H1 (cell line): ENCODE results near the gene RNU6-7. TPM values are rescaled to one million over a fixed set of nuclear protein-coding genes. Genes with fewer than 3 reads are reported as not detected.

ENCODE experiments used
- CREB1 ChIP-seq: IDR thresholded peaks from 2 replicates; pipeline ENCODE4 v1.6.1; 2012; ENCODE audit warnings: inconsistent platforms
- KDM1A ChIP-seq: fragments of 200-600, 300-600 bp; sonication (generic); IDR thresholded peaks from 2 replicates; pipeline ENCODE4 v1.7.1; 2016; ENCODE audit warnings: mild to moderate bottlenecking, low read length, borderline replicate concordance
- KDM4A ChIP-seq: IDR thresholded peaks from one replicate; pipeline ENCODE4 v1.7.1; 2012; ENCODE audit warnings: low read depth, mild to moderate bottlenecking, moderate library complexity, low read length, inconsistent platforms; ENCODE audit not compliant: severe bottlenecking
- PHF8 ChIP-seq: fragments of 200-600 bp; sonication (generic); conservative IDR thresholded peaks from 2 replicates; pipeline ENCODE4 v1.7.1; 2012; ENCODE audit warnings: low read depth, mild to moderate bottlenecking, inconsistent platforms, low read length, moderate library complexity
- RXRA ChIP-seq: IDR thresholded peaks from 2 replicates; pipeline ENCODE4 v1.6.1; 2011; ENCODE audit warnings: low read depth, mild to moderate bottlenecking, low read length, moderate library complexity; ENCODE audit not compliant: insufficient read depth
- TBP ChIP-seq: IDR thresholded peaks from 2 replicates; pipeline ENCODE4 v1.6.1; 2011; ENCODE audit warnings: low read depth, low read length, improper control_type of control experiment
- polyA plus RNA-seq, 7 experiments: library from polyadenylated mRNA; depleted of rRNA in 3 of 7; stranded (reverse) in 5 of 7; unstranded in 2 of 7; fragments of >200 nt in 5 of 7; fragments of 200-250 nt in 2 of 7; gene quantifications; 1 replicate in 5 of 7; 2 replicates in 1 of 7; 4 replicates in 1 of 7; pipeline versions ENCODE4 v1.2.1 to v1.2.3, GENCODE V29; 2011 to 2013; ENCODE audit warnings: missing spikeins in 2 of 7, mixed read lengths in 2 of 7
- total RNA-seq: library from RNA; stranded (reverse); fragmentation: NEBNext Ultra II Directional; extraction: Animal tissue kit (Norgen Biotek cat#: 25700); gene quantifications from 2 replicates; pipeline ENCODE4 v1.2.1, GENCODE V29; 2021

The RNU6-7 gene
- total and polyA plus RNA-seq, 2 of the 8 experiments (the other 6 are each of a cell fraction or from before 2014, with no cell fraction given), result not detected

- TF ChIP-seq KDM1A (no peak), CREB1 (no peak), PHF8 (no peak), RXRA (no peak), TBP (no peak), KDM4A (no peak)
Measured at GRCh38 chr14:32249371-32249770, 47.5 kb downstream of the RNU6-7 start (continued).
